ES-I3 (cell line): Measurements from ENCODE around the gene NINJ1.
"Not testable (repeated sequence)": the region's sequence is repeated elsewhere in the genome, so short reads cannot be mapped to it uniquely, and the experiment has no call there.

Experiments used
- H3K36me3 ChIP-seq: 2 replicates; pipeline ENCODE4 v1.6.1; 2013; ENCODE audit warnings: mild to moderate bottlenecking, low read length, control low read depth, moderate library complexity; ENCODE audit not compliant: insufficient read depth
- H3K4me1 ChIP-seq: 2 replicates; pipeline ENCODE4 v1.6.1; 2013; ENCODE audit warnings: mild to moderate bottlenecking, control low read depth, low read length; ENCODE audit not compliant: insufficient read depth
- H3K9ac ChIP-seq: 2 replicates; pipeline ENCODE4 v1.6.1; 2013; ENCODE audit warnings: low read depth, mild to moderate bottlenecking, low read length, moderate library complexity
- H3K9me3 ChIP-seq: 2 replicates; pipeline ENCODE4 v1.6.1; 2013; ENCODE audit warnings: mild to moderate bottlenecking, low read length, moderate library complexity; ENCODE audit not compliant: control insufficient read depth, insufficient read depth

NINJ1 gene

GRCh38 chr9:93148721-93149120 lies 14.7 kb upstream of the NINJ1 start:
- H3K9ac ChIP-seq = no peak overlapping the region
- no peaks in the 10 kb centered on the region for H3K9me3 ChIP-seq
- H3K36me3 ChIP-seq = no peaks in the 10 kb centered on the region
- H3K4me1 ChIP-seq = no peaks in the 10 kb centered on the region; the same call in 1 of the 2 replicates

GRCh38 chr9:93147632-93148031 lies 13.6 kb upstream of the NINJ1 start:
- no peak overlapping the region for H3K9ac ChIP-seq
- H3K36me3 ChIP-seq = no peaks in the 10 kb centered on the region
- no peaks in the 10 kb centered on the region; the same call in 1 of the 2 replicates for H3K4me1 ChIP-seq
- no peaks in the 10 kb centered on the region for H3K9me3 ChIP-seq

GRCh38 chr9:93146696-93147095 lies 12.6 kb upstream of the NINJ1 start:
- not testable (repeated sequence) for H3K9me3 ChIP-seq, H3K9ac ChIP-seq, H3K4me1 ChIP-seq

GRCh38 chr9:93143830-93144530 lies 9.9 kb upstream of the NINJ1 start:
- Histone ChIP-seq H3K9ac (no peak overlapping the region), H3K36me3 (no peaks in the 10 kb centered on the region), H3K9me3 (no peaks in the 10 kb centered on the region), H3K4me1 (no peaks in the 10 kb centered on the region; the same call in 1 of the 2 replicates)

More at GRCh38 chr9:93146696-93147095, 12.6 kb upstream of the NINJ1 start:
- not testable (repeated sequence) for H3K36me3 ChIP-seq

GRCh38 chr9:93141771-93142483 lies 7.9 kb upstream of the NINJ1 start:
- Histone ChIP-seq H3K4me1 (no peaks in the 10 kb centered on the region; the same call in 1 of the 2 replicates), H3K9ac (no peak overlapping the region)

GRCh38 chr9:93139365-93140182 lies 5.5 kb upstream of the NINJ1 start:
- Histone ChIP-seq H3K9ac (no peak overlapping the region), H3K9me3 (no peaks in the 10 kb centered on the region), H3K4me1 (no peaks in the 10 kb centered on the region; the same call in 1 of the 2 replicates), H3K36me3 (no peaks in the 10 kb centered on the region)

More at GRCh38 chr9:93141771-93142483, 7.9 kb upstream of the NINJ1 start:
- no peaks in the 10 kb centered on the region for H3K9me3 ChIP-seq
- H3K36me3 ChIP-seq = no peaks in the 10 kb centered on the region

- Histone ChIP-seq H3K36me3 (no peaks in the 10 kb centered on the region), H3K4me1 (no peaks in the 10 kb centered on the region; the same call in 1 of the 2 replicates), H3K9me3 (no peaks in the 10 kb centered on the region), H3K9ac (no peak overlapping the region)
Measured at GRCh38 chr9:93138171-93138764, 4.2 kb upstream of the NINJ1 start.

GRCh38 chr9:93137362-93137761 lies 3.3 kb upstream of the NINJ1 start:
- H3K36me3 ChIP-seq = no peaks in the 10 kb centered on the region
- H3K9me3 ChIP-seq = no peaks in the 10 kb centered on the region
- H3K9ac ChIP-seq = no peak overlapping the region
- H3K4me1 ChIP-seq = no peaks in the 10 kb centered on the region; the same call in 1 of the 2 replicates

- Histone ChIP-seq H3K4me1 (peaks cover 5% of the 10 kb centered on the region; the same call in 1 of the 2 replicates), H3K36me3 (no peaks in the 10 kb centered on the region), H3K9me3 (no peaks in the 10 kb centered on the region), H3K9ac (no peak overlapping the region)
Measured at GRCh38 chr9:93136011-93136440, 2.0 kb upstream of the NINJ1 start.

- peaks cover 5% of the 10 kb centered on the region; the same call in 1 of the 2 replicates for H3K4me1 ChIP-seq
- H3K9ac ChIP-seq = peak overlapping the region; percentile 71
- no peaks in the 10 kb centered on the region for H3K36me3 ChIP-seq
- H3K9me3 ChIP-seq = no peaks in the 10 kb centered on the region
Measured at GRCh38 chr9:93134740-93135444, 841 bp upstream of the NINJ1 start.

GRCh38 chr9:93133681-93134014 lies 403 bp downstream of the NINJ1 start:
- Histone ChIP-seq H3K4me1 (peaks cover 5% of the 10 kb centered on the region; the same call in 1 of the 2 replicates), H3K9me3 (no peaks in the 10 kb centered on the region), H3K36me3 (no peaks in the 10 kb centered on the region), H3K9ac (peak overlapping the region; percentile 71)

GRCh38 chr9:93132946-93133680 lies 938 bp downstream of the NINJ1 start:
- Histone ChIP-seq H3K4me1 (peaks cover 5% of the 10 kb centered on the region; the same call in 1 of the 2 replicates), H3K36me3 (no peaks in the 10 kb centered on the region), H3K9ac (peak overlapping the region; percentile 71), H3K9me3 (no peaks in the 10 kb centered on the region)

GRCh38 chr9:93132287-93132927 lies 1.6 kb downstream of the NINJ1 start:
- peaks cover 10% of the 10 kb centered on the region; the same call in 1 of the 2 replicates for H3K4me1 ChIP-seq
- no peaks in the 10 kb centered on the region for H3K36me3 ChIP-seq
- H3K9me3 ChIP-seq = no peaks in the 10 kb centered on the region
- peak overlapping the region; percentile 71; the same call in 1 of the 2 replicates for H3K9ac ChIP-seq
